Fibroblast of pulmonary artery (primary cell): Measurements from ENCODE around the gene SFXN1.

Source experiments
- DNase-seq: peaks from one replicate; pipeline ENCODE4 v3.0.0-alpha.2; 2010; ENCODE audit warnings: low read depth
- H3K4me3 ChIP-seq: replicated peaks from 2 replicates; pipeline ENCODE4 v1.5.1; 2011; ENCODE audit warnings: low read depth, mild to moderate bottlenecking, control low read depth, low read length, moderate library complexity
- CTCF ChIP-seq: IDR thresholded peaks from 2 replicates; pipeline ENCODE4 v1.5.1; 2011; ENCODE audit warnings: mild to moderate bottlenecking, control low read depth, low read length, inconsistent platforms; ENCODE audit errors: missing control alignments

The SFXN1 gene

GRCh38 chr5:175460126-175460525 lies 18.2 kb upstream of the SFXN1 start:
- H3K4me3 ChIP-seq: no peak overlapping the region
- peak; percentile 39 for TF ChIP-seq CTCF
- DNase-seq: peak; percentile 25

GRCh38 chr5:175460552-175460951 lies 17.8 kb upstream of the SFXN1 start:
- no peak overlapping the region for H3K4me3 ChIP-seq
- DNase-seq: no peak
- no peak for TF ChIP-seq CTCF

GRCh38 chr5:175461370-175461769 lies 17.0 kb upstream of the SFXN1 start:
- H3K4me3 ChIP-seq: no peak overlapping the region
- no peak for DNase-seq
- no peak for TF ChIP-seq CTCF

- TF ChIP-seq CTCF: no peak
- no peak for DNase-seq
- no peak overlapping the region for H3K4me3 ChIP-seq
Observed at GRCh38 chr5:175463641-175464040, 14.7 kb upstream of the SFXN1 start.

GRCh38 chr5:175464074-175464941 lies 14.1 kb upstream of the SFXN1 start:
- no peak overlapping the region for H3K4me3 ChIP-seq
- TF ChIP-seq CTCF: peak; percentile 89
- peak; percentile 48 for DNase-seq

- H3K4me3 ChIP-seq: no peak overlapping the region
Observed at GRCh38 chr5:175464942-175465233, 13.5 kb upstream of the SFXN1 start.

More at GRCh38 chr5:175464942-175465233, 13.5 kb upstream of the SFXN1 start:
- no peak for TF ChIP-seq CTCF
- no peak for DNase-seq
